NCI-H2107 treated with DMSO at 0.1 percent for 48 hours (cell line): ENCODE data around the gene TMEM178B.
A peak's percentile ranks its signal among the peaks of the same experiment; 100 is the strongest.
"Not testable (repeated sequence)": the region's sequence is repeated elsewhere in the genome, so short reads cannot be mapped to it uniquely, and the experiment has no call there.

ENCODE experiments used
- DNase-seq: peaks from one replicate; lab custom pipeline; 2025; ENCODE audit not compliant: unreplicated experiment; lab: John Stamatoyannopoulos, UW

The TMEM178B gene

GRCh38 chr7:141142058-141142457, 68.2 kb downstream of the TMEM178B start:
- DNase-seq: no peak

- DNase-seq: no peak
Measured at GRCh38 chr7:141144921-141145629, 71.2 kb downstream of the TMEM178B start.

- DNase-seq: no peak
Measured at GRCh38 chr7:141145630-141145982, 71.7 kb downstream of the TMEM178B start.

GRCh38 chr7:141147482-141147881, 73.6 kb downstream of the TMEM178B start:
- DNase-seq: no peak

GRCh38 chr7:141150465-141150864, 76.6 kb downstream of the TMEM178B start:
- no peak for DNase-seq

- no peak for DNase-seq
Measured at GRCh38 chr7:141151746-141152145, 77.9 kb downstream of the TMEM178B start.

GRCh38 chr7:141153231-141153630, 79.4 kb downstream of the TMEM178B start:
- DNase-seq: no peak

GRCh38 chr7:141154131-141154732, 80.4 kb downstream of the TMEM178B start:
- DNase-seq: no peak

GRCh38 chr7:141156407-141156806, 82.5 kb downstream of the TMEM178B start:
- DNase-seq: no peak

GRCh38 chr7:141157138-141157765, 83.4 kb downstream of the TMEM178B start:
- DNase-seq: no peak

- no peak for DNase-seq
Measured at GRCh38 chr7:141158561-141158960, 84.7 kb downstream of the TMEM178B start.

GRCh38 chr7:141160246-141160860, 86.5 kb downstream of the TMEM178B start:
- DNase-seq: no peak

GRCh38 chr7:141161550-141162535, 88.0 kb downstream of the TMEM178B start:
- peak; percentile 36 for DNase-seq

GRCh38 chr7:141165521-141165920, 91.7 kb downstream of the TMEM178B start:
- no peak for DNase-seq

GRCh38 chr7:141166926-141167325, 93.1 kb downstream of the TMEM178B start:
- DNase-seq: no peak

- DNase-seq: no peak
Measured at GRCh38 chr7:141167381-141167964, 93.6 kb downstream of the TMEM178B start.

GRCh38 chr7:141169157-141169556, 95.3 kb downstream of the TMEM178B start:
- DNase-seq: not testable (repeated sequence)

- DNase-seq: not testable (repeated sequence)
Measured at GRCh38 chr7:141175728-141176127, 101.9 kb downstream of the TMEM178B start.

- not testable (repeated sequence) for DNase-seq
Measured at GRCh38 chr7:141177120-141177519, 103.3 kb downstream of the TMEM178B start.

GRCh38 chr7:141178486-141179135, 104.7 kb downstream of the TMEM178B start:
- peak; percentile 26 for DNase-seq
